ENCODE data around the gene CETN3. TPM values are rescaled to one million over a fixed set of nuclear protein-coding genes. Genes with fewer than 3 reads are reported as not detected.

CETN3 gene
- total and polyA plus RNA-seq, 2 of the 13 experiments (the other 11 are each of a cell fraction or from before 2014, with no cell fraction given), result 15.4 to 71.5 TPM

DNA sequence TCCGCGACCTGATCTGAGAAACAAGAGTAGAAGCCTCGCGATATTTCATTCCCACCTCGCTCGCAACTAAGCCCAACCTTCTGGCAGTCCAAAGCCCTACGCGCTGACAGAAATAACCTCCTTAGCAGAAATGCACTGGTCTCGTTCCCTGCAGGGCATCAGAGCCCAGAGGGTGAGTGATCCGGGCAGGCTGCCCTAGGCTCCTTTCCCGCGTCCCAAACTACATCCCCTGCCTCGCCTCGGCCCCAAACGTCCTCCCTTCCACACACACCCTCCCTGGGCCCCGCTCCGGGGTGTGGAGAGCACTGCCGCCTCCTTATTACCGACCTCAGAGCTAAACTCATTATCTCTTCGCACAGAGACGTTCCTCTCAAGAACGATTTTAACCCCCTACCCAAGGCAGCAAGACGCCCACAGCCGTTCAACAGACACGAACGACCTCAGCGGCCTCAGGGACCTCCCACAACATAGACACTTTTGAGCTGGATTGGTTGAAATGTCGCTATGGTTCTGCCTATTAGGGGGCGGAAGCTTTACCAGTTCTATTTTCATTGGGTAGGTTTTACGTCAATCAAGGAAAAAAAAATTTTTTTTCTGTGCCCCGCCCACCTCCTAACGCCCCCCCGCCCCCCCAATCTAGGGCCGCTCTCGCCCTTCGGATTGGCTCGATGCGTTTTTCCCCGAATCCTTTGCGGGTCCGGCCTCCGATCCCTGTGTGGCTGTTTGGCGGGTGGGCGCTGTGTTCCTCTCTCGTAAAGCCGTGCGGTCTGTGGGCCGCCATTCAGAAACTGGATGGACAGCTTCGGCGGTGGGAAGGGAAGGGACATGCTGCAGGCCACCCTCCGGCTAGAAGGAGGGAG, at the start of gene CETN3 (continued):
- TF ChIP-seq, protein P1, sequence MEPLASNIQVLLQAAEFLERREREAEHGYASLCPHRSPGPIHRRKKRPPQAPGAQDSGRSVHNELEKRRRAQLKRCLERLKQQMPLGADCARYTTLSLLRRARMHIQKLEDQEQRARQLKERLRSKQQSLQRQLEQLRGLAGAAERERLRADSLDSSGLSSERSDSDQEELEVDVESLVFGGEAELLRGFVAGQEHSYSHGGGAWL (CRISPR knock-in tag; IDR thresholded peaks at IDR 0.05), result no peak; the same call in 1 of the 2 replicates
- TF ChIP-seq RXRB (CRISPR knock-in tag; IDR thresholded peaks at IDR 0.05; ENCODE audit: borderline replicate concordance) (no peak), NCOA2 (CRISPR knock-in tag; IDR thresholded peaks at IDR 0.05) (peak; percentile 44; the same call in 1 of the 2 replicates), MBNL3 (CRISPR knock-in tag; conservative IDR thresholded peaks at IDR 0.05) (no peak), THAP11 (CRISPR knock-in tag; IDR thresholded peaks at IDR 0.05) (peak; percentile 77), ZNF678 (CRISPR knock-in tag; IDR thresholded peaks at IDR 0.05) (peak; percentile 90; the same call in 1 of the 2 replicates), HNF4A (CRISPR knock-in tag; IDR thresholded peaks at IDR 0.05) (no peak), GATAD1 (CRISPR knock-in tag; IDR thresholded peaks at IDR 0.05) (peak; percentile 78), KAT2B (IDR thresholded peaks at IDR 0.05; ENCODE audit: borderline replicate concordance, low read depth, low read length) (no peak), CSRNP1 (CRISPR knock-in tag; IDR thresholded peaks at IDR 0.05) (0 out of 2 replicates have a peak, but pooled peaks have one; percentile 23), ZNF772 (CRISPR knock-in tag; IDR thresholded peaks at IDR 0.05) (peak; percentile 74), MATR3 (CRISPR knock-in tag; IDR thresholded peaks at IDR 0.05) (no peak), ZNF557 (CRISPR knock-in tag; IDR thresholded peaks at IDR 0.05) (no peak), ZNF710 (CRISPR knock-in tag; IDR thresholded peaks at IDR 0.05; ENCODE audit: borderline replicate concordance) (peak; percentile 15; the same call in 1 of the 2 replicates), GATA4 (IDR thresholded peaks at IDR 0.05; ENCODE audit: borderline replicate concordance, low read depth) (peak; percentile 66), GTF2F1 (IDR thresholded peaks at IDR 0.05; ENCODE audit: low read length) (peak; percentile 88; the same call in 1 of the 2 replicates), ZFP36L1 (CRISPR knock-in tag; IDR thresholded peaks at IDR 0.05) (peak; percentile 95; the same call in 1 of the 2 replicates), ZBTB21 (CRISPR knock-in tag; IDR thresholded peaks at IDR 0.05) (no peak; the same call in 1 of the 2 replicates), ZNF329 (CRISPR knock-in tag; IDR thresholded peaks at IDR 0.05; ENCODE audit: low read depth) (0 out of 2 replicates have a peak, but pooled peaks have one; percentile 36), ZNF205 (CRISPR knock-in tag; IDR thresholded peaks at IDR 0.05) (peak; percentile 68), MAZ (IDR thresholded peaks at IDR 0.05; ENCODE audit: borderline replicate concordance, low read depth, low read length) (0 out of 2 replicates have a peak, but pooled peaks have one; percentile 26), MAZ (CRISPR knock-in tag; IDR thresholded peaks at IDR 0.05; ENCODE audit: low read depth) (peak; percentile 91), ZNF256 (CRISPR knock-in tag; conservative IDR thresholded peaks at IDR 0.05) (no peak; the same call in 1 of the 2 replicates), ZNF17 (CRISPR knock-in tag; IDR thresholded peaks at IDR 0.05) (no peak)
- TF ChIP-seq, protein P2, sequence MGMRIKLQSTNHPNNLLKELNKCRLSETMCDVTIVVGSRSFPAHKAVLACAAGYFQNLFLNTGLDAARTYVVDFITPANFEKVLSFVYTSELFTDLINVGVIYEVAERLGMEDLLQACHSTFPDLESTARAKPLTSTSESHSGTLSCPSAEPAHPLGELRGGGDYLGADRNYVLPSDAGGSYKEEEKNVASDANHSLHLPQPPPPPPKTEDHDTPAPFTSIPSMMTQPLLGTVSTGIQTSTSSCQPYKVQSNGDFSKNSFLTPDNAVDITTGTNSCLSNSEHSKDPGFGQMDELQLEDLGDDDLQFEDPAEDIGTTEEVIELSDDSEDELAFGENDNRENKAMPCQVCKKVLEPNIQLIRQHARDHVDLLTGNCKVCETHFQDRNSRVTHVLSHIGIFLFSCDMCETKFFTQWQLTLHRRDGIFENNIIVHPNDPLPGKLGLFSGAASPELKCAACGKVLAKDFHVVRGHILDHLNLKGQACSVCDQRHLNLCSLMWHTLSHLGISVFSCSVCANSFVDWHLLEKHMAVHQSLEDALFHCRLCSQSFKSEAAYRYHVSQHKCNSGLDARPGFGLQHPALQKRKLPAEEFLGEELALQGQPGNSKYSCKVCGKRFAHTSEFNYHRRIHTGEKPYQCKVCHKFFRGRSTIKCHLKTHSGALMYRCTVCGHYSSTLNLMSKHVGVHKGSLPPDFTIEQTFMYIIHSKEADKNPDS (CRISPR knock-in tag; IDR thresholded peaks at IDR 0.05), result no peak

All from HepG2 (cell line).